ENCODE results near the gene EGLN1.
"Not testable (repeated sequence)": the region's sequence is repeated elsewhere in the genome, so short reads cannot be mapped to it uniquely, and the experiment has no call there.

Gene EGLN1

DNA sequence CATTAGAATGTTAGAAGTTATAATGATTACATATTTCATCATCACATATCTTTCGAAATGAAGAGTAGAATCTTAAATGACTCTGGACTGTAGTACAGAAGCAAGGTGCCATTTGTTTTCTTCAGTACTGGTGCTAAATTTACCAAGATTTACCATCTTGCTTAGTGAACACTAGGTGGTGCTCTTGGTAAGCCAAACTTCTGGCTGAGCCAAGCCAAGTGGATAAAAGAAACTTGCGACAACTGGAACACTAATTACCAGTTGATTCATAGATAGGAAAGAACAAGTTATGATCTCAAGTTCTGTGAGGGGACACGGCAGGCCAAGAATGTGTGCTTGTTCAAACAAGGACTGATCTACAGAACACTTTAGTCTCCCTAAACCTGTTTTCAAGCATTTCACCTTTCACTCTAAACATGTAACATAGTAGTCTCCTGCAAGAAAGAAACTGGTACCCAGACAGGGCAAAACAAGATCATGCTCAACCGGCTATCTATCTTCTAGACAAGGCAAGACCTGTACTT lies 64.2 kb downstream of the EGLN1 start:
- DNase-seq = no peak

GRCh38 chr1:231357187-231357772 lies 64.8 kb downstream of the EGLN1 start:
- no peak for DNase-seq

DNA sequence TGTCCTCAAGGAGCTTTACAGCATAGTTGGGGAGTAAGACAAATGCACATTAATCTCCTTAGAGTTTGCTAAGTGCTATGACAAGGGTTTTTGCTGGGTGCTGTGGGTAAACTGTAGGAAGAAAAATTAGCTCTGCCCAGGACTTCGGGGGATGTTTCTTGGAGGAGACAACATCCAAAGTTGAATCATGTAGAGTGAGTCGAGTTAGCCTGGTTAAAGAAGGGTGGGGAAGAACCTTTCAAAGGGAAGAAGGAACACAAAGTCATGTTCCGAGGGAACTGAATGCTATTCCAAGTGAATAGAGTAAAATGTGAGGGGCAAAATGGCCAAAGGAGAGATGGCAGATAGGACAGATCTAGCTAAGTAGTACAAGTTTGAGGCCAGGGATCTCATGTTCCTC lies 66.9 kb downstream of the EGLN1 start:
- no peak for DNase-seq

DNA sequence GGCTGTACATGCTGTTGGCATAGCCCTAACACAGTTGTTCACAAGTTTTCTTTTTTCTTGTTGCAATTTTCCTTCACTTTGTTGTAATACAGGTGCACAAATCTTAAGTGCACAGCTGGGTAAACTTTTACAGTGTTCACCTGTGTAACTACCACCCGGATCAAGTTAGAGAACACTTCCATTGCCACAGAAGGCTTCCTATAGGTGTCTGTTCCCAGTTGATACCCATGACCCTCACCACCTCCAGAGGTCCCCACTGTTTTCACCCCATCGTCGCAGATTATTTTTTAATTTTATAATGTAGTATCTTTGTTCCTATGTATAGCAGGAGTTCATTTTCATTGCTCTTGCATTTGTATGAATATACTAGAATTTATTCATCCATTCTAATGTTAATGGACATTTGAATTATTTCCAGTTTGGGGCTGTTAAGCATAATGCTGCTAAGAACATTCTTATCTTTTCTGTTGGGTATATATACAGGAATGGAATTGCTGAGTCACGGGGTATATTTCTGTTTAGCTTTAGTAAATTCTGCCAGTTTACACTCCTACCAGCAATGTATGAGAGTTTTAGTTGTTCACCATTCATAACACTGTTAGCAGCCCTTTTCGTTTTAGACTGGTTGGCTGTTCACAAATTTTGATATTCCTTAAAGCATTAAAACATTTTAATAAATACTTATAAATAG lies 67.6 kb downstream of the EGLN1 start:
- DNase-seq = no peak

- DNase-seq = no peak
These were observed 69.0 kb downstream of the EGLN1 start for GRCh38 chr1:231353086-231353485.

- DNase-seq = no peak
These were observed 70.3 kb downstream of the EGLN1 start for GRCh38 chr1:231351816-231352215.

DNA sequence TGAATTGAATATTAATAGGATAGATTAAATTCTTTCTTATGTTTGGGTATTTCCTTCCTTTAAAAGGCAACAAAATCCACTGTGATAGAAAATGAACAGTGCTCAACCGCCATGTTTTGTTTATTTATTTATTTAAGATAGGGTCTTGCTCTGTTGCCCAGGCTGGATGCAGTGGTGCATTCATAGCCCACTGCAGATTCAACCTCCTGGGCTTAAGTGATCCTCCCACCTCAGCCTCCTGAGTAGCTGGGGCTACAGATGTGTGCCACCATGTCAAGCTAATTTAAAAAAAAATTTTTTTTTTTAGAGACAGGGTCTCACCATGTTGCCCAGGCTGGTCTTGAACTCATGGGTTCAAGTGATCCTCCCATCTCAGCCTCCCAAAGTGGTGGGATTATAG lies 73.2 kb downstream of the EGLN1 start:
- DNase-seq = not testable (repeated sequence)

DNA sequence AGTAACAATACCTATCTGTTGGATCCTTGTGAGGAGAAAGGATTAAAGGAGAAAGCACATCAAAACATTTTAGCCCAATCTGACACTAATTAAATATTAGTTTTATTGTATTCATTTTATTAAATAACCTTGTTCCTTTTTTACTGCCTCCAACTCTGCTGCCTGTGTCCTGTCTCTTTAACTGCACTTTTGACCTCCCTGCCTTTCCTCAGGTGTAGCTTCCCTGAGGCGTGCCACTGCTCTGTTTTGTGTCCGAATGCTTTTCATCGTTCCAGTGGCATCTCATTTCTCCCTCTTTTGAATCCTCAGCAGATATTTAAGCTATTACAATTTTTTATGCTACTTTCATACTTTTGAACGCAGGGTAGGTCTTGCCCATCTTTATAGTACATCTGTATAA lies 73.6 kb downstream of the EGLN1 start:
- DNase-seq = no peak

DNA sequence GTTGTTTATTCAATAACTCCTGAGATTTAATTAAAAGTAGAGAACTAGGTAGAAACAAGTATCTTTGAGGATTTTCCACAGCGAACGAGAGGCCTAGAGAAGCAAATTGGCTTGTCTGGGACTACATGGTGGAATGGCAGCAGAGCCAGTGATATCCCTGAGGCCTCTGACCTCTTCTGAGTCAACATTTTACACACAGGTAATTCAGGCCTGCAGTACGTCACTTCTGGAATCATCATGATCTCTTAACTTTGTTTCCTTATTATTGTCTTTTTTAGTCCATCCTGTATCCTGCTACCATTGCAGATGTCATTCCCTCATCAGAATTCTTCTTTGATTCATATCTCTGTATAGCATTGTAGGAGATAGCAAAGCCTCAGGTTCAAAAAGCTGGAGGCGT lies 74.1 kb downstream of the EGLN1 start:
- DNase-seq = no peak

DNA sequence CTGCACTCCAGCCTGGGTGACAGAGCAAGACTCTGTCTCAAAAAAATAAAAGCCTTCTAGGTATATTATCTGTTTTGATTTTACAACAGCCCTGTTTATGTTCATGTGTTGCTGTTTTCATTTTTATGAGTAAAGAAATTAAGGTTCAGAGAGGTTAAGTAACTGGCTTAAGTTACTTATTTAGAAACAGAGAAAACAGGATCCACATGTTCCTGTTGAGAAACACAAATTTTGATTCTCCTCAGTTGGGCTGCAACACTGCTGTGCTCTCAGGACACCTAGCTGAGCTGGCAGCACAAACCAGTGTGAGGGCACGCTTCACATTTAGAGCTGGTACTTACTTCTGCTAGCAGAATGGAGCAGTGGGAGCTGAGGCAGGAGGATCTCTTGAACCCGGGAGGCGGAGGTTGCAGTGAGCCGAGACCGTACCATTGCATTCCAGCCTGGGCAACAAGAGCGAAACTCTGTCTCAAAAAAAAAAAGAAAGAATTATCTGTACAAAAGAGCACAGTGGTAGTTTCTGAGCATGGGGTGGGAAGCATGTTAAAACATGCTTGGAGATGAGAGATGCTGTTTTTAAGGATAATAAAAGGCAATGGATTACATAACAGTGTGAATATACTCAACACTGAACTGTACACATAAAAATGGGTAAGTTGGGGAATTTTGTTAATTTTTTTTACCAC lies 81.6 kb downstream of the EGLN1 start:
- DNase-seq = no peak

- DNase-seq = peak; percentile 23
These were observed 83.6 kb downstream of the EGLN1 start, which contains the start of gene SPRTN for GRCh38 chr1:231338270-231339128. SPRTN (plus strand) TSS chr1:231338293; CDS start chr1:231338384, 91 bp downstream.

DNA sequence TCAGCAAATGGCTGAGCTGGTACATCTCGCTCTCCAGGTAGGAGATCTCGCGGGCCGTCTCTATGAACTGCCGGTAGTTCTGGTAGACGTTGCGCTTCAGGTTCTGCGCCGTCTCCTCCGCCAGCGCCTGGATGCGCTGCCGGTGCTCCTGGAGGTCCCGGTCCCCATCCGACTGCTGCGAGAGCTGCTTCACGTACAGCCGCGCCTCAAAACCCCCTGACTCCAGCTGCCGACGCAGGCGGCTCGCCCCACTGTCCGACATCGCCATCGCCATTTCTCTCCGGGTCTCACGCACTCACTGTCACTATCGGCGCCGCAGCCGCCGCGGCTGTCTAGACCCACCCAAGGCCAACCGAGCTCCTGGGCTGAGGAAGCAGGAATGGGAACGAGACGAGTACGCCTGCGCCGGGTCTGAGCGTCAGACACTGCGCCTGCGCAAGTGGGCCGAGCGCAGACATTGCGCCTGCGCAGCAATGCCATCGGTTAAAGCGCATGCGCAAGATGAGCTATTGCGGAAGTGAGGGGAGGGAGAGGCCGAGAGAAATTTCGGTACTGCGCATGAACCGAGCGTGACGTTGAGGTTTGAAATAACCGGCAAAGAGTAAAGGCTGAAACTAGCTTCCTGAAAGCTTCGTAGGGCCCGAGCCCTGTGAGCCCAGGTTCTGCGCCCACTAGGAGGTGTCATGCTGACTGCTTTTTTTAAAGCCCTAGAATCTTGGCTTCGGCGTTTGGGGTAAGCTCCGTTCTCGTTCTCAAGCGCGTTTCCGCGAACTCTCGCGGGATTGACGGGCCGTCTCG lies 84.4 kb downstream of the EGLN1 start, which contains the start of gene EXOC8:
TSS of gene EXOC8 (minus strand) at position 381 of the 798 bp plus-strand sequence. CDS start at position 274, 107 bp downstream.
- DNase-seq = peak; percentile 95

- no peak for DNase-seq
These were observed 85.0 kb downstream of the EGLN1 start for GRCh38 chr1:231337043-231337471.

- DNase-seq = no peak
These were observed 86.2 kb downstream of the EGLN1 start for GRCh38 chr1:231335663-231336602.

GRCh38 chr1:231334952-231335351 lies 87.1 kb downstream of the EGLN1 start:
- DNase-seq = no peak

GRCh38 chr1:231334079-231334666 lies 87.9 kb downstream of the EGLN1 start:
- DNase-seq = no peak

DNA sequence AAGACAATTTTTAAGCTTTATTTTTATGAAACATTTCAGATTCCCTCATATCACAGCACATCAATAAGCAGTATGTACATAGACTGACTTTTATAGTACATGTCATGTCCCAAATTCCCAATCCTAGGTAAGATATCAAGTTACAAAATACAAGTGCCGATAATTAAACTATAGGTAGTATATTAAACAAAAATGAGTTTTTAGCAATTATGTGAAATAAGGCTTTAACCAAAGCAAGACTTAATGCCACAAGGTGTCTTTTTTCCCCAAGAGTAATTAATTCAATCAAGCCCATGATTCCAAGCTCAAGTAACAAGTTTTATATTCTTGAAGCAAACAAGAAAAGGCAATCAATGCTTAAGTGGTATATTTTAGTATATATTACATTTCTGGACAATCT lies 89.3 kb downstream of the EGLN1 start:
- no peak for DNase-seq

GRCh38 chr1:231329483-231329882 lies 92.6 kb downstream of the EGLN1 start:
- DNase-seq = no peak

DNA sequence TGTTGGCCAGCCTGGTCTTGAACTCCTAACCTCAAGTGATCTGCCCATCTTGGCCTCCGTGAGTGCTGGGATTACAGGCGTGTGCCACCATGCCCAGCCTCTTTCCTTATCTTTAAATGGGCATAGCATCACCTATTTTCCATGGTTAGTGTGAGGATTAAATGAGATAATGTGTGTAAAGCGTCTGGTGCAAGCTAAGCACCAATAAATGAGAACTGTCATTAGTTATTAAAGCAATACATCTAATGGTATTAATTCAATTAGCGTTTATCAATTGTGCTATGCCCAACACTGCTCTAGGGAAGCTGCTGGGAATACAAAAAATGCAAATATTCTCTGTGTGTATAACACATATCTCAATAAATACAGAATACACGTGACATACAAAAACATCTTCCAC lies 94.5 kb downstream of the EGLN1 start:
- no peak for DNase-seq

- DNase-seq = no peak
These were observed 95.8 kb downstream of the EGLN1 start for GRCh38 chr1:231326248-231326647.

All from T-helper 9 cell (primary cell).